GM10248 (cell line): ENCODE data around the gene PIP5K1B.

Experiments
- CTCF ChIA-PET: fragments of 300-600 bp; sonication (Branson Sonifier 250); formaldehyde crosslinking; extraction: SDS; loops from one replicate; lab custom pipeline; 2021; ENCODE audit warnings: antibody characterized with exemption; lab: Yijun Ruan, JAX
- POLR2A ChIA-PET: fragments of 350-650 bp; sonication (Branson Sonifier 250); formaldehyde crosslinking; extraction: SDS; loops from one replicate; lab custom pipeline; 2020; ENCODE audit warnings: antibody characterized with exemption; lab: Yijun Ruan, JAX
- DNase-seq: peaks from one replicate; pipeline ENCODE4 v3.0.0; 2012; ENCODE audit errors: extremely low spot score
- TF ChIP-seq, protein P1 (sequence below): IDR thresholded peaks from 2 replicates; pipeline ENCODE4 v1.5.1; 2012; ENCODE audit warnings: mild to moderate bottlenecking, low read depth; ENCODE audit errors: extremely low read depth, missing control alignments, control extremely low read depth

The PIP5K1B gene

DNA sequence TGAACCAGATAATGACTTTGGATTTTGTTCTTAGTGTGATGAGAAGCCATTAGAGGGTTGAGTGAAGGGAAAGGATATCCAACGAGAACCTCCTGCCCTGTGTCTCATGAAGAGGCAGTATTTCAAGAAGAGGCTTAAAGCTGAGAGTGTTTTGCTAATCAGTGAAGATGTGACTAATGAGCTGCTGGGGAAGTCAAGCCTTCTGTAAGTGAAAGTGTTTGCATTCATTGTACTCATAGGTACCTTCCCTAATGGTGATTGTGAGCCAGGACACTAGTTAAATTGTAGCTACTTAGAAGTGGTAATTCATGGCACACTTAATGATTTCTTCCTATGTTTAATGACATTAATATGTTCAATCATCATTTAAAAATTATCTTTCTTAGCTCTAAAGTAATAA lies 23.7 kb downstream of the PIP5K1B start:
- CTCF ChIA-PET = interaction anchor here (0.7 to 2.2 kb wide), 16 partner anchors 9 to 307 kb away, joined by 3 to 14 read pairs (median 3); partner anchors contain the start of gene PIP5K1B
- POLR2A ChIA-PET = interaction anchor here (1.2 kb wide), 1 partner anchor 9 kb away, joined by 4 read pairs; no protein-coding TSS in a partner anchor
- DNase-seq = peak; percentile 27
- TF ChIP-seq, protein P1, sequence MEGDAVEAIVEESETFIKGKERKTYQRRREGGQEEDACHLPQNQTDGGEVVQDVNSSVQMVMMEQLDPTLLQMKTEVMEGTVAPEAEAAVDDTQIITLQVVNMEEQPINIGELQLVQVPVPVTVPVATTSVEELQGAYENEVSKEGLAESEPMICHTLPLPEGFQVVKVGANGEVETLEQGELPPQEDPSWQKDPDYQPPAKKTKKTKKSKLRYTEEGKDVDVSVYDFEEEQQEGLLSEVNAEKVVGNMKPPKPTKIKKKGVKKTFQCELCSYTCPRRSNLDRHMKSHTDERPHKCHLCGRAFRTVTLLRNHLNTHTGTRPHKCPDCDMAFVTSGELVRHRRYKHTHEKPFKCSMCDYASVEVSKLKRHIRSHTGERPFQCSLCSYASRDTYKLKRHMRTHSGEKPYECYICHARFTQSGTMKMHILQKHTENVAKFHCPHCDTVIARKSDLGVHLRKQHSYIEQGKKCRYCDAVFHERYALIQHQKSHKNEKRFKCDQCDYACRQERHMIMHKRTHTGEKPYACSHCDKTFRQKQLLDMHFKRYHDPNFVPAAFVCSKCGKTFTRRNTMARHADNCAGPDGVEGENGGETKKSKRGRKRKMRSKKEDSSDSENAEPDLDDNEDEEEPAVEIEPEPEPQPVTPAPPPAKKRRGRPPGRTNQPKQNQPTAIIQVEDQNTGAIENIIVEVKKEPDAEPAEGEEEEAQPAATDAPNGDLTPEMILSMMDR = no peak

- POLR2A ChIA-PET = no interaction called here
- CTCF ChIA-PET = no interaction called here
- no peak for DNase-seq
- TF ChIP-seq, protein P1 = no peak
Measured at GRCh38 chr9:68730570-68731235, 25.7 kb downstream of the PIP5K1B start.

DNA sequence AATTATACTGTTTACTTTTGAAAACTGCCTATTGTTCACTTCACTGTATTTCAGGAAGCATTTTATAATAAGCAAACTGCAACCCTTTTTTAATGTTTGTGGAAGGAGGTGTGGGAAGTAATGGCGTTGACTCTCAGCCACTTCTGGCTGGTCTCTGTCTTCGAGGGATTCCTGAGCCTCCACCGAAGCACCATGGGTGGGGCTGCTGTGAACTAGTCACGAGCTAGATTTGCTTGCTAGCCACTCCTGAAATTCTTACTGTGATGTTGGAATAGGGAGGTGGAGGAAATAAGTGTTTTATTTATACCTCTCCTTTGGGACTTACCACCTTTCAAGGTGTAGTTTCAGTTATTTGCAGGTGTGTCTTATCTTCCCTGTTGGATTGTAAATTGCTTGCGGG lies 26.8 kb downstream of the PIP5K1B start:
- no peak for DNase-seq
- ChIA-PET CTCF (interaction anchor here (0.9 to 1.3 kb wide), 2 partner anchors 13 to 30 kb away, joined by 3 read pairs; no protein-coding TSS in a partner anchor), POLR2A (no interaction called here)
- TF ChIP-seq, protein P1 = no peak

- ChIA-PET CTCF (interaction anchor here (0.9 to 1.3 kb wide), 3 partner anchors 12 to 29 kb away, joined by 3 read pairs; no protein-coding TSS in a partner anchor), POLR2A (no interaction called here)
- TF ChIP-seq, protein P1 = no peak
- DNase-seq = no peak
Measured at GRCh38 chr9:68732405-68733020, 27.5 kb downstream of the PIP5K1B start.

DNA sequence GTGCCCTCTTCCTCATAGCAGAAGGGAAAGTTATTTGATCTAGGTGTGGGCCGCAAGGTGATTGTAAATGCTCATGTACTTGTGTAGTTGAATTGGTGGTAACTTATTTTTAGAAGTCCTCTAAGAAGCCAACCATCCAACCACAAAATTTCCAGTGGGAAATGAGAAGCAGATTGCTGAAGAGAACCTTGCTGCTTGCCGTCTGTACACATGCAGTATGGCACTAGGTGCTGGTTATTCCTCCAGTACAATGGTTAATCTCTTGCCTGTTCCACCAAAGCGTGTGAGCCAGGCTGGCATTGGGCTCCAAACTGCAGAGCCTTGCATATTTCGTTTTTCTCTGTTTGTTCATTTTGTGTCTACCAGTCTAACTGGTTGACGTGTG lies 28.0 kb downstream of the PIP5K1B start:
- ChIA-PET CTCF (interaction anchor here (0.9 to 1.3 kb wide), 3 partner anchors 12 to 29 kb away, joined by 3 read pairs; no protein-coding TSS in a partner anchor), POLR2A (no interaction called here)
- no peak for DNase-seq
- TF ChIP-seq, protein P1 = no peak

- CTCF ChIA-PET = interaction anchor here (1.1 to 1.3 kb wide), 2 partner anchors 8 to 10 kb away, joined by 3 read pairs; no protein-coding TSS in a partner anchor
- DNase-seq = no peak
- TF ChIP-seq, protein P1 = no peak
Measured at GRCh38 chr9:68738358-68738757, 33.3 kb downstream of the PIP5K1B start.

More at GRCh38 chr9:68738358-68738757, 33.3 kb downstream of the PIP5K1B start:
- POLR2A ChIA-PET = no interaction called here
